Uterus (tissue), 2 donors: Measurements from ENCODE around the gene SPATA6.

Source experiments
- POLR2A ChIP-seq, 2 donors: fragments of 450-650 bp; IDR thresholded peaks; one replicate each; pipeline ENCODE4 v1.6.1; 2016; ENCODE audit warnings: antibody characterized with exemption in 2 of 2, mild to moderate bottlenecking in 1 of 2, moderate library complexity in 1 of 2
- TF ChIP-seq, protein P1 (sequence below), 4 experiments: fragments of 200-600 bp in 2 of 4; fragments of 450-650 bp in 2 of 4; sonication (generic) in 2 of 4; IDR thresholded peaks; one replicate each; pipeline ENCODE4 v1.5.1; 2016 to 2019; ENCODE audit warnings: antibody characterized with exemption in 4 of 4, mild to moderate bottlenecking in 2 of 4, moderate library complexity in 1 of 4

DNA sequence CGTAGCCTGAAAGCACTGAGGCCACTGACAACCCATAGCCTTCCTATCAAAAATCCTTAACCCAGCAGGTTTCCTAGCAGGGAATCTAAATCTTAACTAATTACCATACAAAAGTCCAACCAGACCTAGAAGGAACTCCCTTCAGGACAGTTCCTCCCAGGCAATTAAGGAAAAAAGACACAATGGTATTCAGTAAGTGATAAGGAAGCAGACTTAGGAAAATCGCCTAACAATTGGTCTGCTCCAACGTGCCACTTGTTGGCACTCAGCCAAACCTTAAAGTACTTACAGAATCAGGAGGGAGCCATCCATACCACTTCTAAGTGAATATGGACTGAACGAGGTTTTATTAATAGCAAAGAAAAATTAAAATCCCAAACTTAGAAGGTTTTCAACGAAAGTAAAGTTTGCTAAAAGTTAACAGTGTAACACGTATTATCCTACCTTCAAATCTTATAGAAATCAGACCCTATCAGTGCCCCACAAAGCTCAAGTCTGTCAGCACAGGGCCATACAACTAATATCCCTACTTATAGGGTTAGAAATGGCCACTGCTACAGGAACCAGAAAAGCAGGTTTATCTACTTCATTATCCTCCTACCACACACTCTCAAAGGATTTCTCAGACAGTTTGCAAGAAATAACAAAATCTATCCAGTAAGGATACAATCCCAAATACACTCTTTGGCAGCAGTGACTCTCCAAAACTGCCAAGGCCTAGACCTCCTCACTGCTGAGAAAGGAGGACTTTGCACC lies 29.0 kb downstream of the SPATA6 start:
- TF ChIP-seq POLR2A (IDR thresholded peaks at IDR 0.05), result no peak
- TF ChIP-seq, protein P1, sequence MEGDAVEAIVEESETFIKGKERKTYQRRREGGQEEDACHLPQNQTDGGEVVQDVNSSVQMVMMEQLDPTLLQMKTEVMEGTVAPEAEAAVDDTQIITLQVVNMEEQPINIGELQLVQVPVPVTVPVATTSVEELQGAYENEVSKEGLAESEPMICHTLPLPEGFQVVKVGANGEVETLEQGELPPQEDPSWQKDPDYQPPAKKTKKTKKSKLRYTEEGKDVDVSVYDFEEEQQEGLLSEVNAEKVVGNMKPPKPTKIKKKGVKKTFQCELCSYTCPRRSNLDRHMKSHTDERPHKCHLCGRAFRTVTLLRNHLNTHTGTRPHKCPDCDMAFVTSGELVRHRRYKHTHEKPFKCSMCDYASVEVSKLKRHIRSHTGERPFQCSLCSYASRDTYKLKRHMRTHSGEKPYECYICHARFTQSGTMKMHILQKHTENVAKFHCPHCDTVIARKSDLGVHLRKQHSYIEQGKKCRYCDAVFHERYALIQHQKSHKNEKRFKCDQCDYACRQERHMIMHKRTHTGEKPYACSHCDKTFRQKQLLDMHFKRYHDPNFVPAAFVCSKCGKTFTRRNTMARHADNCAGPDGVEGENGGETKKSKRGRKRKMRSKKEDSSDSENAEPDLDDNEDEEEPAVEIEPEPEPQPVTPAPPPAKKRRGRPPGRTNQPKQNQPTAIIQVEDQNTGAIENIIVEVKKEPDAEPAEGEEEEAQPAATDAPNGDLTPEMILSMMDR (IDR thresholded peaks at IDR 0.05), result no peak
